GM18861 (cell line): Measurements from ENCODE around the gene CYP46A1.
"Not testable (repeated sequence)": the region's sequence is repeated elsewhere in the genome, so short reads cannot be mapped to it uniquely, and the experiment has no call there.

Experiments used
- ATAC-seq: cut with Tn5 transposase; IDR thresholded peaks from one replicate; pipeline ENCODE4 v1.9.1; 2021; ENCODE audit not compliant: unreplicated experiment

Gene CYP46A1

GRCh38 chr14:99683619-99684409 is at the start of gene CYP46A1:
Gene CYP46A1 (plus strand): TSS chr14:99684298. CDS start chr14:99684418, 120 bp downstream.
- peak; percentile 86 for ATAC-seq

GRCh38 chr14:99634443-99634842 is 49.7 kb upstream of the CYP46A1 start:
- no peak for ATAC-seq

GRCh38 chr14:99635116-99635515 is 49.0 kb upstream of the CYP46A1 start:
- no peak for ATAC-seq

DNA sequence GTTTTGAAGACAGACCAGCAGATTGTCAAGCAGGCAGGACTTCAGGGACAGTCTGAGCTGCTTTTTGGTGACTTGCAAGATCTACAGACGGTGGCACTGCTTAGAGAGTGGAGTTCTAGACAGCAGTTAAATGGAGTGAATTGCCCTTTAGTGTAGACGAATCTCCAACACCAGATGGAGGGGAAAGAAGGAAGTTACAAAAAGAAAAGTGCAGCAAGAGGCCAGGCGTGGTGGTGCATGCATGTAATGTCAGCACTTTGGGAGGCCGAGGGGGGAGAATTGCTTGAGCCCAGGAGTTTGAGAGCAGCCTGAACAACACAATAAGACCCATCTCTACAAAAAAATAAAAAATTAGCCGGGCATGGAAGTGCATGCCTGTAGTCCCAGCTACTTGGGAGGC is 47.6 kb upstream of the CYP46A1 start:
- ATAC-seq = no peak

GRCh38 chr14:99637624-99638023 is 46.5 kb upstream of the CYP46A1 start:
- ATAC-seq = no peak

DNA sequence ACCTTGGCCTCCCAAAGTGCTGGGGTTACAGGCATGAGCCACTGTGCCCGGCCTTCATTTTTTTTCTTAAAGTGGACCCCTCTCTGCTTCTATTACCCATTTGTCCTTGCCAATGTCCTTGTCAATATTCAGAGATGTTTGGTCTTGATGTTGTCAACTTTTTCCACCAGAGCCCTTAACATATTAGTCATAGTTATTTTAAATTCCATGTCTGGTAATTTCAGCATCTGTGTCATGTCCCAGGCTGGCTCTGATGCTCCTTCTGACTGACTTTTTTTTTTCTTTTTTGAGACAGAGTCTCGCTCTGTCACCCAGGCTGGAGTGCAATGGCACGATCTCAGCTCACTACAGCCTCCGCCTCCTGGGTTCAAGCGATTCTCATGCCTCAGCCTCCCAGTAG is 41.3 kb upstream of the CYP46A1 start:
- ATAC-seq = not testable (repeated sequence)

- ATAC-seq = no peak
Observed at GRCh38 chr14:99643343-99643742, 40.8 kb upstream of the CYP46A1 start.

- ATAC-seq = no peak
Observed at GRCh38 chr14:99644035-99644587, 40.0 kb upstream of the CYP46A1 start.

DNA sequence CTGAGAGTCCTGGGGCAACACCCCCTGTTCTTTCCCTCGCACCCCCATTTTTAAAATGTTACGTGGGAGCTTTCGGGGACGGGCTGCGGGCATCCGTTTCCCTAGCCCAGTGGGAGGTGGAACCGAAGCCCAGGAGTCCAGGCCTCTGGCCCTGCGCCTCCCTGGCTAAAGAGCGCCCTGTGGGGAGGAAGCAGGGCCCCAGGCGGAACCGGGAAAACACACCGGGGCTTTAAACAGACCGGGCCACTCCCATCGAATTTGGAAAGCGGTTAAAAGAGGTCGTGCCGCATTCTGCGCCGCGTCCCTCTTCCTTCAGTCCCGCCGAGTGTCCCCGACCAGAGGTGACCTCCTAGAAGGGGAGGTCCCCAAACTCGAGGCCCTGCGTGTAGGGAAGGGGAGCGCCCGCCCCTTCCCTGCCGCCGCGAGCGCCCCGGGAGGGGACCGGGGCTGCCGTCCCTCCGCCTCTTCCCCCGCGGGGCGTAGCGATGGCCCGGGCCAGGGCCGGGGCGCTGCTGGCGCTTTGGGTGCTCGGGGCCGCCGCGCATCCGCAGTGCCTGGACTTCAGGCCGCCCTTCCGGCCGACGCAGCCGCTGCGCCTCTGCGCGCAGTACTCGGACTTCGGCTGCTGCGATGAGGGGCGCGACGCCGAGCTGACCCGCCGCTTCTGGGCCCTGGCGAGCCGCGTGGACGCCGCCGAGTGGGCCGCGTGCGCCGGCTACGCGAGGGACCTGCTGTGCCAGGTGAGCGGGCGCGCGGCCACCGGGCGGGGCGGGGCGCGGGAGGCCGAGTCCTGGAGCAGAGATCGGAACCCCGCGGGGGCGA is 39.2 kb upstream of the CYP46A1 start, which contains the start of gene HHIPL1:
HHIPL1 (plus strand) TSS at position 407 of the 822 bp plus-strand sequence; CDS start at position 486, 79 bp downstream.
- ATAC-seq = no peak

DNA sequence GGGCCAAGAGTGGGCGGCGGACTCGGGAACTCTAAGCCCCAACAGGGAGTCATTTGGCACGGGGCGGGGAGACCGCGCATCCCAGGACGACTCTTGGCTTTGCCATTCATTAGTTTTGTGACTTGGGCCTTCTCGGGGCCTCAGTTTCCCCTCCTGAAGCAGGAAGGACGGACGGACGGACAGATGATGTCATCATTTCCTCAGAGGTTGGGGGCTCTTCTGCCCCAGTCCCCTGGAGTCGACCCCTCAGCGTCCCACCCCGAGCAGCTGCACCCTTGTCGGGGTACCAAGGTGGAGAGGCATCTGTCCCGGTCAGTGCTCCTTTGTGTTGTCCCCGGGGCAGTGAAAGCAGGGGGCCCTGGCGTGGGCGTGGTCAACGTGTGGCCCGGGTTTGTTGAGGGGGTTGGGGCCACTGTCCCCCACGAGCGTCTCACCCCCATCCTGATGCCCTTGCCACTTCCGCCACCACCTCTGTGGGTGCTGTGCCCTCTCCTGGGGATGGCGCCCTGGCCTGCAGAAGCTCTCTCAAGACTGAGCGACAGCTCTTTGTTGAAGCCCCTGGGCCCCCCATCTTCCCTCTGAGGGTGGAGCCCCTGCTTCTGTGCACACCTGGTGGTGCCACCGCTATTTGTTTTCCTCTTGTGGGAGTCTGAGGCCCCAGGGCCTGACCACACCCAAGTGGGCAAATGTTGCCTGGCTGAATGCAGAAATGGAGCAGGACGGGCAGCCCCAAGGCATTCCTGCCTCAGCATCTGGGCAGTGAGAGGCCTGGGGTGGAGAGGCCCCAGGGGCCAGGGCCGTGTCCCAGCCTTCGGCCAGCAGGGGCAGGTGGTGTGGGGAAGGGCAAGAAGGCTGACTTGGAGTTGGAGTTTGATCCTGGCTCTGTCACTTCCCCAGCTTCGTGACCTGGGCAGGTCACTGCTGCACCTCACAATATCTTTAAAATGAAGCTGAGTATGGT is 38.3 kb upstream of the CYP46A1 start:
- ATAC-seq = no peak

DNA sequence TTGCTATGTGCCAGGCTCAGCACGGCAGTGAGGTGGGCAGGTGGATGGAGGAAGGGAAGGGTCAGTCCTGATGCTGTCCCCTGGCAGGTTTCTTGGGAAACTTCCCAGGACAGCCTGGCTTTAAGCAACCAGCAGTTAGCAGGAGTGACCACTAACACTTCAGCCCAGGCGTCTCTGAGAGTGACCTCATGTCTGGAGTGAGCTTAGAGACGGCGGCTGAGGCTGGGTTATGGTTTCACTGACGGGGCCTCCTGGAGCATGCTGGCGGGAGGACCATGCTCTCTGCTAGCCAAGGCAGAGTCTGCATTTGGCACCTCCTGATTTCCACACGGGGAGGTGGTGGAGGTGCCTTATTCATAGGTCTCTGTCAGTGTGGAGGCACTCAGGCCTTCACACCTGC is 36.7 kb upstream of the CYP46A1 start:
- no peak for ATAC-seq

GRCh38 chr14:99648027-99648784 is 35.9 kb upstream of the CYP46A1 start:
- ATAC-seq = no peak

DNA sequence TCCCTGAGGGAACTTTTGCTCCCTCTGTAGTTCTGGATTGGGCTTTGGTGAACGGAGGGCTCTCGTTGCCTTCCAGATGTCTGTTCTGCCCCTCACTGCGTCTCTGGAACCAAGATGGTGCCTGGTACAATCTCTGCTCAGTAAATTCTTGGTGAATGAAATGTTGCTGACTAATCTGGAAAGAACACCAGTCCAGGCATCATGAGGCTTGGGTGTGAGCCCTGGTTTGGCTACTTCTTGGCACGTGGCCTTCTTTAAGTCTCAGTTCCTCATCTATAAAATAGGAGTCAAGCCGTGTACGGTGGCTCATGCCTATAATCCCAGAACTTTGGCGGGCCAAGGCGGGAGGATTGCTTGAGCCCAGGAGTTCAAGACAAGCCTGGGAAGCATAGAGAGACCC is 34.9 kb upstream of the CYP46A1 start:
- ATAC-seq = no peak

DNA sequence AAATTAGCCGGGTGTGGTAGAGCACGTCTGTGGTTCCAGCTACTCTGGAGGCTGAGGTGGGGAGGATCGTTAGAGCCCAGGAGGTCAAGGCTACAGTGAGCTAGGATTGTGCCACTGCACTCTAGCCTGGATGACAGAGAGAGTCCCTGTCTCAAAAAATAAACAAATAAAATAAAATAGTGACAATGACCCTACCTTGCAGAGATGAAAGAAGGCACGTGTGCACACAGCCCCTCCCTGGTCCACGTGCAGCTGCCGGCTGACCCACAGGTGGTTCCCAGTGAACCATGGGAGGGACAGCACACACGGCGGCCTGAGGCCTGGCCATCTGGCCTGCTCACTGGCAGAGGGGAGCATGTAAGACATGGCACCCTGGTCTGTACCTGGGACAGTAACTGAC is 34.5 kb upstream of the CYP46A1 start:
- ATAC-seq = no peak

- no peak for ATAC-seq
Observed at GRCh38 chr14:99650189-99650588, 33.9 kb upstream of the CYP46A1 start.

DNA sequence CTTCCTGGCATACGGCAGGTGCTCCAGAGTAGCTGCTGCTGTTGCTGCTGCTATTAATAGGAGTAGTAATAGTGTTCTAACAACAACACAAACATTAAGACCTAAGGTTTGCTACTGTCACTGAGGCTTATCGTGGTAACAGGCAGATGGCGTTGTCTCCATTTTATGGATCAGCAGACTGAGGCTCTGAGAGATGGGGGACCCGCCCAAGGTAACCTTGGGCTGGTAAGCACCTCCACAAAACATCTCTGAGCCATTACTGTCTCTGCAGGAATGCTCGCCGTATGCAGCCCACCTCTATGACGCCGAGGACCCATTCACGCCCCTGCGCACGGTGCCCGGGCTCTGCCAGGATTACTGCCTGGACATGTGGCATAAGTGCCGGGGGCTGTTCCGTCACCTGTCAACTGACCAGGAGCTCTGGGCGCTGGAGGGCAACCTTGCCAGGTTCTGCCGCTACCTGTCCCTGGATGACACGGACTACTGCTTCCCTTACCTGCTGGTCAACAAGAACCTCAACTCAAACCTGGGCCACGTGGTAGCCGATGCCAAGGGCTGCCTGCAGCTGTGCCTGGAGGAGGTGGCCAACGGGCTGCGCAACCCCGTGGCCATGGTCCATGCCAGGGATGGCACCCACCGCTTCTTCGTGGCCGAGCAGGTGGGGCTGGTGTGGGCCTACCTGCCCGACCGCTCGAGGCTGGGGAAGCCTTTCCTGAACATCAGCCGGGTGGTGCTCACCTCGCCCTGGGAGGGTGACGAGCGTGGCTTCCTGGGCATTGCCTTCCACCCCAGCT is 31.9 kb upstream of the CYP46A1 start:
- no peak for ATAC-seq

DNA sequence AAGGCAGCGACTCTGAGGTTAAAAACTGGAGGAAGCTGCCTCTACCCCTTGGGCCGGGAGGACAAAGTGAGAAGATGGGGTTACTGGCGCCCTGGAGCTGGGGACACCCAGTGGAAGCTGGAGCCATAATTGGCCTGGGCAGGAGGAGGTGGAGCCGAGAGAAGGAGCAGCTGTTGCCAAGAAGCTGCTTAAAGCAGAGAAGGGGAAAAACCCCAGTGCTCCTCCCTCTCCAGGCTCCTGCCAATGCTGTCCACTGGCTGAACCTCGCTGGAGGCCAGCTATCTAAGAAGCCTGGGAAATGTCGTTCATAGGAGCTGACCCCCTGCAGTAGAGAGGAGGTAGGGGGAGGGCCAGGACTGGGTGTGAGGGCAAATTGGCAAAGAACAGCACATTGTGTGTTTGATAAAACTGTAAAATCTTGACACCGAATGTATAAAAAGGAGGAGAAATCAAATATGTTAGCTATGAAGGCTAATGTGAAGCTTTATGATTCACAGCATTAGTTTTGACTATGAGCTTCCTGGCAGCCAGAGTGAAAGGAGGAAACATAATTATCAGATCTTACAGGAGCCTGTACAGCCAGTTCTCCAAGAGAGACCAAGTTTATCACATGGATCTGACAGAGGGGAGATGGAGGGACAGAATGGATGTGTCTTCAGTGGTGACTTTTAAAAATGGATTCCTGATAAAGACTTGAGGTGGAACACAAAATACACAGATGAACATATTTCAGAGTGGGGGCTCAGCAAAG is 29.7 kb upstream of the CYP46A1 start:
- no peak for ATAC-seq

DNA sequence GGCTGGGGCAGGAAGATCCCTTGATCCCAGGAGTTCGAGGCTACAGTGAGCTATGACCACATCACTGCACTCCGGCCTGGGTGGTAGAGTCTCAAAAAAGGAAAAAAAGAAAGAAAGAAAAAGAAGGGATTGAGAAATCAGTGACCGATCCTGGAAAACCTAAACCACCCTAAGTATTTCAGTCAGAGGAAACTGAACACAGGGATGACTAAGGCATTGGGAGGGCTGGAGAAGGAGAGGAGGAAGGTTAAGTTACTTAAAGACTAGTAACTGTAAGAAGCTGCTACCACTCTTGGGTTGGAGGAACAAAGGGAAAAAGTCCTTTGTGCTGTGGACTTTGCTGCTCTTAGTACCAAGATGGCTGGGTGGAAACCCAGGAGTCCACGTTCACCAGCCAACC is 28.6 kb upstream of the CYP46A1 start:
- ATAC-seq = no peak
